Mesenchymal stem cell (in vitro differentiated cells and primary cell): ENCODE measurements around the gene FAM222B.

Source experiments
- DNase-seq: peaks from one replicate; pipeline ENCODE4 v3.0.0-alpha.2; 2013
- H2AFZ ChIP-seq: one replicate; pipeline ENCODE4 v1.6.1; 2013; ENCODE audit warnings: low read depth, mild to moderate bottlenecking, control low read depth, inconsistent platforms, low read length, moderate library complexity
- H2AK5ac ChIP-seq: 2 replicates; pipeline ENCODE4 v1.6.1; 2013; ENCODE audit warnings: low read length, moderate library complexity, mild to moderate bottlenecking, inconsistent platforms; ENCODE audit not compliant: severe bottlenecking
- H2BK120ac ChIP-seq: one replicate; pipeline ENCODE4 v1.6.1; 2013; ENCODE audit warnings: low read depth, mild to moderate bottlenecking, inconsistent platforms, low read length, moderate library complexity
- H2BK12ac ChIP-seq, 2 experiments: one replicate each; pipeline ENCODE4 v1.6.1; 2013; ENCODE audit warnings: inconsistent platforms in 2 of 2, low read length in 2 of 2, mild to moderate bottlenecking in 2 of 2, moderate library complexity in 2 of 2, control low read depth in 1 of 2
- H2BK15ac ChIP-seq: one replicate; pipeline ENCODE4 v1.6.1; 2013; ENCODE audit warnings: mild to moderate bottlenecking, low read depth, inconsistent platforms; ENCODE audit not compliant: poor library complexity, severe bottlenecking
- H2BK5ac ChIP-seq: 2 replicates; pipeline ENCODE4 v1.6.1; 2013; ENCODE audit warnings: low read depth, mild to moderate bottlenecking, low read length, control low read depth, inconsistent platforms; ENCODE audit not compliant: poor library complexity, severe bottlenecking
- H3K14ac ChIP-seq, 2 experiments: one replicate each; pipeline ENCODE4 v1.6.1; 2013; ENCODE audit warnings: inconsistent platforms in 2 of 2, low read length in 2 of 2, control low read depth in 1 of 2, mild to moderate bottlenecking in 1 of 2, moderate library complexity in 1 of 2
- H3K18ac ChIP-seq, 2 experiments: one replicate each; pipeline ENCODE4 v1.6.1; 2013; ENCODE audit warnings: inconsistent platforms in 2 of 2, low read length in 2 of 2, control low read depth in 1 of 2, low read depth in 1 of 2, mild to moderate bottlenecking in 1 of 2
- H3K23ac ChIP-seq, 2 experiments: one replicate each; pipeline ENCODE4 v1.6.1; 2013; ENCODE audit warnings: inconsistent platforms in 2 of 2, low read length in 2 of 2, mild to moderate bottlenecking in 2 of 2, moderate library complexity in 2 of 2, control low read depth in 1 of 2
- H3K27ac ChIP-seq: 2 replicates; pipeline ENCODE4 v1.5.1; 2013; ENCODE audit warnings: mild to moderate bottlenecking, moderate library complexity, low read length, control low read depth, inconsistent platforms; ENCODE audit not compliant: poor library complexity, severe bottlenecking
- H3K27me3 ChIP-seq, 2 experiments: 2 replicates each; pipeline versions ENCODE4 v1.6.1 to v1.7.0; 2013; ENCODE audit warnings: low read length in 2 of 2, mild to moderate bottlenecking in 2 of 2, moderate library complexity in 2 of 2, control low read depth in 1 of 2, inconsistent platforms in 1 of 2; ENCODE audit not compliant: control insufficient read depth in 1 of 2, insufficient read depth in 1 of 2
- H3K36me3 ChIP-seq, 2 experiments: 2 replicates each; pipeline versions ENCODE4 v1.6.1 to v1.7.0; 2013; ENCODE audit warnings: low read length in 2 of 2, control low read depth in 1 of 2, inconsistent platforms in 1 of 2, low read depth in 1 of 2, mild to moderate bottlenecking in 1 of 2; ENCODE audit not compliant: insufficient read depth in 2 of 2, control insufficient read depth in 1 of 2
- H3K4ac ChIP-seq, 2 experiments: one replicate each; pipeline ENCODE4 v1.6.1; 2013; ENCODE audit warnings: inconsistent platforms in 2 of 2, low read length in 2 of 2, mild to moderate bottlenecking in 2 of 2, moderate library complexity in 2 of 2, control low read depth in 1 of 2, low read depth in 1 of 2
- H3K4me1 ChIP-seq: 2 replicates; pipeline ENCODE4 v1.6.1; 2013; ENCODE audit warnings: low read depth, low read length, control low read depth; ENCODE audit not compliant: control insufficient read depth, insufficient read depth
- H3K4me2 ChIP-seq: 2 replicates; pipeline ENCODE4 v1.6.1; 2013; ENCODE audit warnings: low read length, mild to moderate bottlenecking, inconsistent platforms; ENCODE audit not compliant: poor library complexity, severe bottlenecking
- H3K4me3 ChIP-seq, 2 experiments: 2 replicates each; pipeline versions ENCODE4 v1.5.1 to v1.7.0; 2013; ENCODE audit warnings: low read length in 2 of 2, mild to moderate bottlenecking in 2 of 2, control low read depth in 1 of 2, low read depth in 1 of 2; ENCODE audit not compliant: insufficient read depth in 1 of 2
- H3K79me1 ChIP-seq: replicated peaks from 2 replicates; pipeline ENCODE4 v1.6.1; 2013; ENCODE audit warnings: mild to moderate bottlenecking, control low read depth, low read length, inconsistent platforms; ENCODE audit not compliant: poor library complexity, severe bottlenecking
- H3K9ac ChIP-seq: 2 replicates; pipeline ENCODE4 v1.7.0; 2013; ENCODE audit warnings: mild to moderate bottlenecking, low read length, moderate library complexity
- H3K9me3 ChIP-seq: 2 replicates; pipeline ENCODE4 v1.7.0; 2013; ENCODE audit warnings: mild to moderate bottlenecking, low read length; ENCODE audit not compliant: control insufficient read depth
- H4K8ac ChIP-seq: one replicate; pipeline ENCODE4 v1.6.1; 2013; ENCODE audit warnings: inconsistent platforms, mild to moderate bottlenecking, low read length, moderate library complexity
- H4K91ac ChIP-seq: one replicate; pipeline ENCODE4 v1.6.1; 2013; ENCODE audit warnings: mild to moderate bottlenecking, low read length, inconsistent platforms
- WGBS: methylation state at CpG from one replicate; pipeline ENCODE4 v1.1.7; 2013; ENCODE audit warnings: mixed read lengths; 5-methylcytosine and 5-hydroxymethylcytosine counted together

FAM222B gene

DNA sequence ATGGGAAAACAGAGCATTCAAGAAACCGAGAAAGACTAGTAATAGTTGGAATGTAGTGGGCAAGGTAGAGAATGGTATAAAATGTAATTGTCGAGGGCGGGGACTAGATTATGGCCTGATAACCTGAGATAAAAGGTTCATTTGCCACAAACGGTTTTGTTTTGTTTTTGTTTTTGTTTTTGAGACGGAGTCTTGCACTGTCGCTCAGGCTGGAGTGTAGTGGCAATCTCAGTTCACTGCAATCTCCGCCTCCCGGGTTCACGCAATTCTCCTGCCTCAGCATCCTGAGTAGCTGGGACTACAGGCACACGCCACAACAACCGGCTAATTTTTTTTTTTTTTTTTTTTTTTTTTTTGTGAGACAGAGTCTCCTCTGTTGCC, 112.7 kb downstream of the FAM222B start:
- no peak overlapping the region for H3K18ac ChIP-seq
- H3K4ac ChIP-seq, result no peak overlapping the region
- no peak overlapping the region for H2BK15ac ChIP-seq
- no peak overlapping the region for H2AK5ac ChIP-seq
- WGBS, result 91% methylated on average over 11 of the region's 11 CpGs
- H3K27ac ChIP-seq, result no peak overlapping the region
- H3K9ac ChIP-seq, result no peak overlapping the region
- peaks cover 7 to 9% of the 10 kb centered on the region in 2 experiments for H3K36me3 ChIP-seq
- no peak overlapping the region for H2BK5ac ChIP-seq
- no peaks in the 10 kb centered on the region for H3K27me3 ChIP-seq
- H3K14ac ChIP-seq, result no peak overlapping the region
- H3K4me1 ChIP-seq, result peaks cover 18% of the 10 kb centered on the region
- peaks cover 2% of the 10 kb centered on the region for H3K79me1 ChIP-seq
- no peak overlapping the region for H4K91ac ChIP-seq
- H2AFZ ChIP-seq, result no peak overlapping the region
- H3K23ac ChIP-seq, result no peak overlapping the region
- H2BK120ac ChIP-seq, result no peak overlapping the region
- no peak overlapping the region for H4K8ac ChIP-seq
- H3K9me3 ChIP-seq, result no peaks in the 10 kb centered on the region
- no peak overlapping the region for H3K4me3 ChIP-seq
- H3K4me2 ChIP-seq, result no peak overlapping the region
- no peak overlapping the region for H2BK12ac ChIP-seq
- DNase-seq, result no peak

DNA sequence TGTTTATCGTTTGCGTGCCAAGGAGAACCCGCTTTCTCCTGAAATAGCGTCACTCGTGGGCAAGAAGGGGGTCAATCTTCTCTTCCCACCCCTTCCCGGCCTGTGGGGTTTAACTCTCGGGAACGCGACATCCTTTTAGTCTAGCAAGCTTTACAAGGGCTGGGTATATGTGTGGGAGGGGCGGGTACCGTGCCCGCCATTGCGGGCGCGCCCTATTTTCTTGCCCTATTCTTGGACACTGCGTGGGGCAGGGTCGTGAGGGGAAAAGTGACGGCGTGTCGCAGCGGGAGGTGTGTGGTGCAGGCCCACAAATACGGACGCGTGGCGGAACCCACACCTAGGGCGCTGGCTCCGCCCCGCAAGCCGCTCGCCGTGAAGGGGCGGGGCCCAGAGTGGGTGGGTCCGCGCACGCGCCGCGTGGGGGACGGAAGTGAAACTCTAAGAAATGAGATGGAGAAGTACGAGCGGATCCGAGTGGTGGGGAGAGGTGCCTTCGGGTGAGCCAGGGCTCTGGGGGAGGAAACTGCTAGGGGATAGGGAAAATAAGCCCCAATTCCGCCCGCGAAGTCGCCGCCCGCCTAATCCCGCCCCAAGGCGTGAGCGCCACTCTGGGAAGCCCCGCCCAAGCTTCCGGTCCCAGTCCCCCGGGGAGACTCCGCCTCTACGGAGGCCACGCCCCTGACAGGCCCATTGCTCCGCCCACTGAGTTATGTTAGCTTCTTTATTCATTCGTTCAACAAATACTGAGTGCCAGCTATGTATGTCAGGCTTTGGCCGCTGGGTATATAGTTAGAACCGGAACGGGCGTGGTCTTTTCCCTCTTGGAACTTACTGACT, 114.0 kb downstream of the FAM222B start, which contains the start of gene NEK8:
NEK8 (plus strand) TSS at position 425 of the 837 bp plus-strand sequence; CDS start at position 451, 26 bp downstream.
- Histone ChIP-seq H3K23ac (peak within 1 kb of the TSS; percentile 1 to 26), H3K36me3 (peaks cover 7 to 16% of the 10 kb centered on the region in 2 experiments), H2BK120ac (peak within 1 kb of the TSS; percentile 44), H2BK5ac (peak within 1 kb of the TSS; percentile 100), H3K27me3 (no peaks in the 10 kb centered on the region), H2AFZ (peak within 1 kb of the TSS; percentile 75), H2BK12ac (peak within 1 kb of the TSS in 1 of 2 experiments; percentile 74), H3K9ac (peak within 1 kb of the TSS; percentile 91), H4K8ac (peak within 1 kb of the TSS; percentile 85), H2BK15ac (peak within 1 kb of the TSS; percentile 94), H3K27ac (peak within 1 kb of the TSS; percentile 100), H3K79me1 (peaks cover 2% of the 10 kb centered on the region), H2AK5ac (no peak within 1 kb of the TSS), H3K9me3 (no peaks in the 10 kb centered on the region), H3K4ac (peak within 1 kb of the TSS; percentile 78 to 84), H3K4me2 (peak within 1 kb of the TSS; percentile 93), H3K4me1 (peaks cover 19% of the 10 kb centered on the region), H3K14ac (peak within 1 kb of the TSS in 1 of 2 experiments; percentile 73), H3K18ac (peak within 1 kb of the TSS; percentile 88 to 96), H4K91ac (peak within 1 kb of the TSS; percentile 80), H3K4me3 (peak within 1 kb of the TSS; percentile 82 to 99)
- WGBS, result under 1% methylated on average over 54 of the region's 64 CpGs
- DNase-seq, result peak; percentile 95

DNA sequence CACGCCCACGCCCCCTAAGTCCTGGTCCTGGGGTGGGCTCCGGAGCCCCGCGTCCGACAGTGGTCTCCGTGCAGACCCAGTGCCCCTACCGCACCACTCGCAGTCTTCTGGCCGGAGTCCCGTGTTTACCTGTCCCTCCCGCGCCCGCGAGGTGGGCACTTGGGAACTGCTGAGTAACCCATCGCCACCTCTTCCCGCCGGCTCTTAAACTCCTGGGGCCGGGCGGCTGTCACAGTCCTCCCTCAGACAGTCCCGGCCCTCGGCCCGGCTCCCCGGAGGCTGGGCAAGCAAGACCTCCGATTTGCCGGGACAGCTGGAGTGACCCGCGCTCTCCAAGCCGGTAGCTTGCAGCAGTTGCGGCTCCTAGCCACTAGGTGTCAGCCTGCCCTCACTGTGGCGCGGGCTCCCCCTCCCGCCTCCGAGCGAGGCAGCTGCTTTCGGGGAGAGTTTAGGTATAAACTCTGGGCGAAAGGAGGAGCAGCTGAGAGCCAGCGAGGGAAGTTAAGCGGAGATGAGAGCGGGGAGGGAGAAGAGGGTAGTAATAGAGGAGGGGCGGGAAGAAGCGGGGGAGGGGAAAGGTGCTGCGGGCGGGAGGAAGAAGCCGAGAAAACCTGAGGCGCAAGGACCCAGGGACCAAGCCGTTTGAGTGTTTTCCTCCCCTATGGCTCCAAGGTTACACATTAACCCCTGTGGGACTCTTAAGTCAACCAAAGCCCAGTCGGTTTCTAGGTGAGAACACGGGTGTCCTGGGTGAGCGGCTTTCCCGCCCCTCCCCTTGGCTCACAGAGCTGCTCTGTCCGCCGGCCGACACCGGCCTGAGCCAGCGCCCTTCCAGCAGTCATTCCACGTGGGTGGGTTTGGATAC, 115.7 kb downstream of the FAM222B start:
- peak; percentile 95 for DNase-seq
- Histone ChIP-seq H3K14ac (no peak overlapping the region), H4K91ac (peak overlapping the region; percentile 58), H3K9me3 (no peaks in the 10 kb centered on the region), H3K27ac (peak overlapping the region; percentile 95), H3K36me3 (peaks cover 23 to 31% of the 10 kb centered on the region in 2 experiments), H3K4me3 (peak overlapping the region; percentile 64 to 99), H2AFZ (peak overlapping the region; percentile 70), H2BK5ac (no peak overlapping the region), H3K23ac (peak overlapping the region in 1 of 2 experiments; percentile 27), H3K79me1 (peaks cover 2% of the 10 kb centered on the region), H2AK5ac (no peak overlapping the region), H2BK120ac (no peak overlapping the region), H3K4ac (peak overlapping the region in 1 of 2 experiments; percentile 62), H4K8ac (no peak overlapping the region), H3K27me3 (no peaks in the 10 kb centered on the region), H3K9ac (peak overlapping the region; percentile 91), H2BK12ac (peak overlapping the region in 1 of 2 experiments; percentile 68), H2BK15ac (no peak overlapping the region), H3K4me1 (peaks cover 26% of the 10 kb centered on the region), H3K4me2 (peak overlapping the region; percentile 91), H3K18ac (peak overlapping the region; percentile 65 to 80)
- under 1% methylated on average over 55 of the region's 57 CpGs for WGBS
